NCI-H2196 treated with DMSO at 0.1 percent for 48 hours (cell line): ENCODE measurements around the gene CYLD.

Experiments
- DNase-seq: peaks from one replicate; lab custom pipeline; 2025; ENCODE audit not compliant: unreplicated experiment; lab: John Stamatoyannopoulos, UW

Gene CYLD

DNA sequence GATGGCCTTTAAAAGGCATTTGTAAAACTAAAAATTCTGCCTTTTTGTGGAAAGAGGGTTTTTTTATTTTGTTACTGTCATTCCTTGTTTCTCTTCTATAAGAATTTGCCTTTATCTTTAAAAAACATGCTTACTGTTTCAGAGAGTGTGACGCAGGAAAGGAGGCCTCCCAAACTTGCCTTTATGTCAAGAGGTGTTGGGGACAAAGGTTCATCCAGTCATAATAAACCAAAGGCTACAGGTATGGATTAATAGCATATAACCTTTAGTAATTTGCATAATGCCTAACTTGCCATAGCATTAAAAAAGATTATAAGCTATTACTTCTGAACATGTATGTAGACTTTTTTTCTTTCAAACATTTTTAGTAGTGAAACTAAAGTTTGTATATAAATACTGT, 34.2 kb downstream of the CYLD start:
- no peak for DNase-seq

DNA sequence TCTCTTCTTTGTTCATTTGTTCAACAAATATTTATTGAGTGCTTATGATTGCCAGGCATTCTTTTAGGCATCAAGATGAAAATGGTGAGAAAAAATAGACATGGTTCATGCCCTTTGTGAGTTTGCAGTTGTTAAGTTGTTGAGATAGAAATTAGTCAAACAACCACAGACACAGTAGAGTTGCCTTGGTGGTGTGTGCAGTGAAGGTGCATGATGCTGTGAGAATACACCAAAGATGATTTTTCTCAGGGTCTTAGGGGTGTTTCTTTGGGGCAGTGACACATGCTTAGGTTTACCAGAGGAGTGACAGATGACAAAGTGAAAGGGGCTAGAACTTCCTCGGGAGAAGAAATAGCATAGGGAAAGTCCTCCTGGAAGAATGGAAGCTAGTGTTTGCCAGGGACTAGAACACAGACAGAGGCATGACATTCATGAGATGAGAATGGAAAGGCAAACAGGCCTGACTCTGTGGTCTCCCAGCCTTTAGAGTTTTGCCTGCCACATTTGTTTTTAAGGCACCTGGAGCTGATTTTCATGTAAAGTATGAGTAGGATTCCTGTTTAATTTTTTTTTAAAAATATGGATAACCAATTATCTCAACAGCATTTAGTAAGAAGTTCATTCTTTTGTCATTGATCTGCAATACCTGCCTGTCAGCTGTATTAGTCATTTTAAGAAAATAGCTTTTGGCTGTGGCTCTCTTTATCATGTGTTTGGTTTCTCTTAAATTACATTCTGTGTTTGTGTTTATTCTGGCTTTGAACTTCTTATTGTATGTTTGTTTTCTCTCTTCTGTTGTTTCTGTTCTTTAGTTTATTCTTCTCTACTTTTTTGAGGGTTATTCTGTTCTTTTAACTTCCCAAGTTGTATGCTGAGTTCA, 36.6 kb downstream of the CYLD start:
- no peak for DNase-seq

DNA sequence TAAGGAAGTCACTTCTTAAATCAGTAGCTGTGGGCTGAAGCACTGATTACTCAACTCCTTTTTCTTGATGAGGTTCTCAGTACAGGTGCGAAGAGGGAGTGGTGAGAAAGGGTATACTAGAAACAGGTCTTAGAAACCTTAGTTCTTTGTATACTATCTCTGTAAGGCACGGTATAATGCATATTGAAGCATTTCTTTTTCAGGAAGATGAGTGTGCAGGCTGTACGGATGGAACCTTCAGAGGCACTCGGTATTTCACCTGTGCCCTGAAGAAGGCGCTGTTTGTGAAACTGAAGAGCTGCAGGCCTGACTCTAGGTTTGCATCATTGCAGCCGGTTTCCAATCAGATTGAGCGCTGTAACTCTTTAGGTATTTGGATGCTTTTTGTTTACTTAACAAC, 39.2 kb downstream of the CYLD start:
- DNase-seq: no peak

DNA sequence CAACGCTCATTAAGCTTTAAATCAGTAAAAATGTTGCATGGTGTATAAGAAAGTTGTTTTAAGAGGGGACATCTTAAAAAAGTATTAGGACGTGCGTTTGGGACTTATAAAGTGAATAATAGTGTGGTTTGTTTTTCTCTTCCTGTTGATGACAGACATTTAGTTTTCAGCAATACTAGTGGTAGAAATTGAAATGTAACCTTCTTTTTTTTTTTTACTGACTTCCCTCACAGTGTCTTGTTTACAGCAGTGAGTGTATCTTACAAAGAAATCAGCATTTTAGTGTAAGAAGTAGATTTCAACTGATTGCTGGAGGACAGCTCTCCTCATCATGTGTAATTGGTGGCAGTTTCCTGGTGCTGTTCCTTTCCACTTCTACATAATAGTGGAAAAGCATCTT, 39.6 kb downstream of the CYLD start:
- no peak for DNase-seq

DNA sequence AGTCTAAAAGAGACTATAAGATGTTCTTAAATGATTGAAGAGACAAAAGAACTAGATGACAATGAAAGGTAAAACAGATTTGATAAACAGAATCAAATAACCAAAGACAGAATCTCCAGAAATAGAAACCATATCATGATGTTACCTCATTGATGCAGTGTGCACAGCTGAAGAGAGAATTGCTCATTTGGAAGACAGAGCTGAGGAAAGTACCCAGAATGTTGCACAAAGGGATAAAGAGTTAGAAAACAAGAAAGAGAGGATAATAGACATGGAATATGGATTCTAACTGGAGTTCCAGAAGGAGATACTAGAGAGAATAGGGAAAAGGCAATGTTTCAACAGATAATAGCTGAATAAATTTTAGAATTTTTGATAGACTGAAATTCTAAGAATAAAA, 47.9 kb downstream of the CYLD start:
- DNase-seq: no peak

DNA sequence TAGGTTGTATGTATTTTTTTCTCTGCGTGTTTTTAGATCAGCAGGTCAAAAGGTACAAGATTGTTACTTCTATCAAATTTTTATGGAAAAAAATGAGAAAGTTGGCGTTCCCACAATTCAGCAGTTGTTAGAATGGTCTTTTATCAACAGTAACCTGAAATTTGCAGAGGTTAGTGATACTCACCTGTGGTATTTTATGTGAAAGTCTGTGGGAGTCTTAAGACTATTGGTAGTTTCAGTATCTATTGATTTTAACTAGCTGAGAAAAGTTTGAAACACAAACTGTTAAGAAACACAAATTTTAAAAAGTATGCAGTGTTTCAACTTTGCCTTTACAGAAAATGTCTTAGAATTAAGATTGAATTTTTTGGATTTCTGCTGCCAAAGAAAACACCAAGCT, 49.6 kb downstream of the CYLD start:
- no peak for DNase-seq

DNA sequence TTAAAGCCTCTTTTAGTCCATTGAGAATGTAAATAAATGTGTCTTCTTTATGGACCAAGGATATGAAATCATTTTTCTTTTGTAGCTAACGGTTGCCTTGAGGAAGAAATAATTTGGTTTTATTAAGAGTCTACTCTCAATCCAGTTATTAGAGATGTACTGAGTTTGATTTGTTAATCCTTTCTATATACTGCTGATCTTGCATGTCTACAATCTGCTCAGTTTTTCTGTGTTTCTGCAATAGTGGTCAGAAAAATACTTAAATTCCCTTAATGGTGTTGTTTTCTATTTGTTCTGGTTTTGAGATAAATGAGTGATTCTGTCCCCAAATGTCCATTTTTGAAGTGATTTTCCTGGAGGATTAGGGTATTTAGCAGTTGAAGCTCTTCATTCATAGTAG, 54.9 kb downstream of the CYLD start:
- no peak for DNase-seq

DNA sequence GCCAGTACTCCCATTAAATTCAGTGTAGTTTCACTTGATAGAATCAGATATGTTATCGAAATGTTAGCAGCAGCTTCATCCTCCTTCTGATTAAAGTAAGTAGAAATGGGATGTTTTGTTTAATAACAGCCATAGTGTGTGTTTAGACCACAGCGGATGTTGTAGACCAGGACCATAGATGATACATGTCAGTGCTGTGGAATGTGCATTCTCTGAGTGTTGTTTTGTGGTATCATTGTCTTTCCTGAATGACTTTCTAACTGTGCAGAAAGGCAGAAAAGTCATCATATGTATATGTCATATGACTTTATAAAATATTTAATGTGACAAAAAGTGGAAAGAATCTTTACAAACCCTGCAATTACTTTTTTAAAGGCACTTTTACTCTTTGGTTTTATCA, 55.6 kb downstream of the CYLD start:
- no peak for DNase-seq

DNA sequence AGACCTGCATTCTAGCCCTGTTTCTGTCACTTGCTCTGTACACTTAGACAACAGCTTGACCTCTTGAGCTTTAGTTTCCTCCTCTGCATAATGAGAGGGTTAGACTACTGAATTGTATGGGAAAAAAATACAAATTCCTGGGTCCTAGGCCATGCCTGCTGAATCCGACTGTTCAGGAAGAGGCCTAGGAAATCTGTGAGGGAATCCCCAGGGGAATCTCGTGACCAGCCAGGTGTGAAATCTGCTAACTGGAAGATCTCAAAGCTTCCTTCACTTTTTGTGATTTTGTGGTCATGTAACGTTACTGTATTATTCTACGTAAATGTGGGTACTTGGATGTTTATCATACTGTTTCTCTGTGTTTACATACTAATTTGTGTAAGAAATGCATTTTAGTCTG, 58.2 kb downstream of the CYLD start:
- DNase-seq: no peak

DNA sequence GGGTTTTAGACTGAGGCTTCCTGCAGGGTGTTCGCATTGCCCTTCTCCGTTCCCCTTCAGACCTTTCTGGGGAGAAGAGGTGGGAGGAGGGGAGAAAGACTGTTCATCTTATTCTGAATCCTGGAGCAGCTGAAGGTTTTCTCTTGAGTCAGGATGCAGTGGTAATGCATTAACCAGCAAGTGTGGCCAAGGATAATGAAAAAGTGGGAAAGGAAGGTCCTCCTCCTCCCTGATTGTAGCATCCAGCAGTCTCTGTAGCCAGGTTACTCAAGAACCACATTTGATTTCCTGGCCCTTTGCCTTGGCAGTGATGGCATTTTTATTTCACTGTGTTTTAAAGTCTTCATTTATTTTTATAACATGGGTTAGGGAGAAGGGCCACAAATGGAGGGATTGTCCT, 59.1 kb downstream of the CYLD start:
- no peak for DNase-seq

DNA sequence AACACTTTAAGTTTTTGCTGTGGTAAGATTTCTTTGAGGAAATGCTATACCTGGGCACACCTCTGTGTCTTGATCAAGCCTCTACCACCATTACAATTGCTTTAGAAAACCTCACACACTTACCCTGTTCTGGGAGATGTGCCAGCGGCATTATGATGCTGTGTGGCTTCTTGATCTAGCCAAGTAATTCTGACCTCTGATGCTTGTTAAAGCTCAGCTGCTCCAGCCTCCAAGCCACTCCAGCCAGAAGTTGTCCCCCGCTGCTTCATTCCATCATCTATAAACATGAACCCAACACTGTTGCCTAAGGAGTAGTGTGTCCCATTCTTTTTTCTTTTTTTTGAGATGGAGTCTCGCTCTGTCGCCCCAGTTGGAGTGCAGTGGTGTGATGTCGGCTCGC, 60.1 kb downstream of the CYLD start:
- no peak for DNase-seq

DNA sequence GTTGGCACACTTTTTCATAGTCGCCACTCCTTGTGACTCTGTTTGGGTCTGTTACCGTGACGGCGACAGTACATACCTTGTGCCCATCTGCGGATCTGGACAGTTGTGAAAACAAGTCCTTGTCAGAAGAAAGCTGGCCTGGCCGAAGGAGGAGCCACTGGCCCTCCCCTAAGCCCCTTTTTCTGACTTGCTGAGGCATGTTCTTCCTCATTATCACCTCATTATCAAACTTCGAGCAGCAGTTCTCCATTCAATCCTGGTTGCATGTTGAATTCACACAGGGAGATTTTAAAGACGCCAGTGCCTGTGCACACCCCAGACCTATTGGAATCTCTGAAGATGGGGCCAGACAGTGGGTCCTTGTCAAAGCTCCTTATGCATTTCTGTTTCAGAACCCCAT, 61.1 kb downstream of the CYLD start:
- DNase-seq: no peak

DNA sequence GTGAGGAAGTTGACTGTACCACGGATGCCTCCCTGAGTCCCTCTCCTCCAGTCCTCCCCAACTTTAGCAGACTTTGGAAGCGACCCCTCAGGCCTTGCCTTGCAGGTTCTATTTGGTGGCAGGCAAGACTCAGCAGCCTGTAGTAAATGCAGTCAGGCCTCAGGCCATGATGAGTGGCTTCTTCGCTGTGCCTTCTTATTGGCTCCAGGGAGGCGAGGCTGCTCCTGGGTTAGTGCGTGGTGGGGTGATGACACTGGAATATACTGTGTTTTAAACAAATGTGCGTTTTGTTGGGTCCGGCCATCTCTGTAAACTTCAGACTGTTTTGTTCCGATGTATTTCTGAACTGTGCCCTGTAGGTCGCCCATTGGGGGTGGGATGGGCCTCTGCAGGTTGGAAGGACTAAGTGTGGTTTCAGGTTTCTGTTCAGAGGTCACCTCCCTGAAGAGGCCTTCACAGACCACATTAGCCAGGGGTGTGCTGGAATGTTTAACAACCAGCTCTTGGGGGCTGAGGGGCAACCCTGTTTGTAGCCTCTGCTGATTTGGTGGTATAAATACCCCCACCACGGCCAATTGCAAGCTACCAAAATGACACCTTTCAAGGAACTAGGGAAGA, 62.5 kb downstream of the CYLD start:
- DNase-seq: no peak

DNA sequence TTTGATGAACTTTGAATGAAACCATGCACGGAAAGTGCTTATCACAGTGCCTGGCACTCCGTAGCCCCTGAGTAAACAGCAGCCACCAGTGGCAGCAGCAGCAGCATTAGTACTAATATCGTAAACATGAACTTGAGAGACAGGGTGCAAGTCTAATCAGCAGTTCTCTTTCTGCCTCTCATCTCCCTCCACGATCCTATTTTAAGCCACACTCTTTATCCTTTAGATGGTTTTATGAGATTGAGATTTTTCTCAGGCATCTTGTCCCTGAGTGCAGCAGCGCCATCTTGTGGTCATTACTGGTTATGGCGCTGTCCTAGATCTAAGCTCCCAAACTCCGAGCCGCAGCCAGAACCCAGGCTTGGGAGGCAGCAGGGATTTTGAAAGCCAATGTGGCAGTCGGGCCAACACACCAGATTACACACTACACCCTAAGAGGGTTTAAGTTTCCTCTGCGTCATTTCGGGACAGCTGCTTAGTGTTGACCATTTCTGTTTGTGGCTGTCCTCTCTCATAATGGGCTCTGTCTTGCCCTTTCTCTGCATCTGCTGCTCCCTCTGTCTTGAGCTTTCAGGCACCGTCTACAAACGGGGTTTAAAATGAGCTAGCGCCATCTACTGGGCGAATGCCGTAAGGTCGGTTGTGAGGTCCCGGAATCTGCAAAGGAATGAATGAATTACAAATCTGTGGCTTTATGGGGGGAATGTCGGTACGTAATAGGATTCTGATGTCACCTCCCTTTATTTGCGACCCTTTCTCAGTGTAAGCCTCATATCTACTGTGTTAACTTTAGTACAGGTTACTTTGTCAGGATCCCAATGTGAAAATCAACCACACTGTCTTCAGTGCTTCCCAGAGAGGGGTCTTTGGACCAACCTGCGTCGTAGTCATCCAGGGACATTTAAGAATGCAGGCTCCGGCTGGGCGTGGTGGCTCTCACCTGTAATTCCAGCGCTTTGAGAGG, 64.5 kb downstream of the CYLD start:
- peak; percentile 56 for DNase-seq

DNA sequence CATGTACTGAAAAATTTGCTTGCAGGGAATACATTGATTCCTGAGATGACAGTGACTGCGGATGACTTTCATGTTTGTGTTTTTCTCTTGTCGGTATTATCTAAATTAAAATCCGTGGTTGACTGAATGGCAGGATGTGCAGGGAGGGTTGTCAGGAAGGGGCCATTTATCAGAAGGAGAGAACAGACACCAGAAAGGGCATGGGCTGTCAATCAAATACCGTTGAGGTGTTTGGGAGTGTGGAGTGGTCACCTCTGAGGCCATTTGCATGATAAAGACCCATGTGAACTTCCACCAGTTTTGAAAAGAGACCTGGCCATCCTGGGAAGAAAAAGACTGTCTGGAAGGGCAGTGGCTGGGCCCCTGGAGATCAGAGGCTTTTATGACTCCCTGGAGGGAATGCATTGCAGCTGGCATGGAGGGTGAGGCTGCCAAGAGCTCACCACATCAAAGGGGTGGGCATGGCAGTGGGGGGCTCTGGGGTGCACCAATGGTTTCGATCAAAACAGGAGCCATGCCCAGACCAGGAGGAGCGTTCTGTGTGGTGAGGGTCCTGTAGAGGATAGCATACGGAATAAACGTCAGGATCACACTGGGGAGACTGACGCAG, 67.1 kb downstream of the CYLD start:
- no peak for DNase-seq

DNA sequence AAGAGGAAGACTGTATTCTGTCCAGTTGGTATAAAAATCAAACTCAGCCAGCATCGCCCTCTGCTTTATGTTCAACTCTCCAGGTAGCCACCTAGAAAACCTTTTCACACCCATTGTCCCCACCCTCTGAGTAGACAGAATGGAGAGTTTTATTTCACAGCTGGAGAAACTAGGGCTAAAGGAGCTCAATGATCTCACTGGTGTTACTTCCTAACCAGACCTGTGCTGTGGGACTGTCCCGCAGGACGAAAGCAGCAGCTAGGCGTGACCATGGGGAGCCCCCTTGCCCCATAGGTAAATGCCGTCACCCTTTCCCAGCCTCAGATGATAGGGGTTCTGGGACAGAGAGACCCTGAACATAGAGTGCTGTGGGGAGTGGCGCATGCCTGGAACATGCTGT, 67.7 kb downstream of the CYLD start:
- no peak for DNase-seq

DNA sequence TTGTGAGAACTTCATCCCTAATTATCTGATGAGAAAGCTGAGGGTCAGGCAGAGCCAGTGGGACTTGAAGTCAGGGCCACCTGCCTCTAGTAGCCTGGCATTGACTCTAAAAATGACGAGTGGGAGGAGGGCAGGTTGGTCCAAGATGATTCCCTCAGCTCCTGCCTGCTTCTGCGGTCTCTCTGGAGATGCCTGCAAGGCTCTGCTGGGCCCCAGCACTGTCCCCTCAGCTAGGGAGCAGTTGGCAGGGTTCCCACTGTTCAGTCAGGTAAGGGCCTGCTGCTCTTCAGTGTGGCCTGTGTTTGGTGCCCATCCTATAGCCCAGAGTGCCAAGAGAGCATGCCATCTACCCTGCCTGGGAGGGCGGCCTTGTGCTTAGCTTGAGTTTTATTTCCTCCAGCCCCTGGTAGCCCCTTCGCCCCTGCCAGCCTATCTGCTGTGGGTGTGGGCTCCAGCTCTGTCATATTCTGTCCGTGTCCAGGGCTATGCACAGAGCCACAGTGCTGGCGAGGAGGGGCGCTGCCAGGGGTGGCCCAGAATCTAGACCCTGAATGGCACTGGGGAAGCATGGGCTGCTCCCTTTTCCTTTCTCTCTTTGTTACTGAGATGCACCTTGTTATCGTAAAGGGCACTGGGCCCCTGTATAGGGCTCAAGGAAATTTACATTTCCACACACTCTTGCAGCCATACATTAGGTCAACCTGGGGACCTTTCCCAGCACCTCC, 68.5 kb downstream of the CYLD start:
- DNase-seq: no peak

DNA sequence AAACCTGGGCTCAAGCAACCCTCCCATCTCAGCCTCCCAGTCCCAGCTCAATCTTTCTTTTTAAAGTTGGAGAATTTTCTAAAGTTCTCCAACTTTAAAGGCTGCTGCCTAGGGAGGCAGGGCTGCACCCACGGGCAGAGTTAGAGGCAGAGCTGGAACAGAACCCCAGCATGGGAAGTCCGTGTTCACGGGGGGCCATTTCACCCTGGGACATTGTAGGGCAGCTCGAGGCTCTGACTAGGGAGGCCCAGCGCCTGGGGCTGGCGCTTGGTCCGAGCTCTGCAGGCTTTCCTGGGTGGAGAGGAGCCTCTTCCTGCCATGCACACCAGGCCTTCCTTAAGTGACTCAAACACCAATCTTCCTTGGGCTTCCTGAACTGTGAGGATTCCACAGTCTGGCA, 70.2 kb downstream of the CYLD start:
- no peak for DNase-seq

DNA sequence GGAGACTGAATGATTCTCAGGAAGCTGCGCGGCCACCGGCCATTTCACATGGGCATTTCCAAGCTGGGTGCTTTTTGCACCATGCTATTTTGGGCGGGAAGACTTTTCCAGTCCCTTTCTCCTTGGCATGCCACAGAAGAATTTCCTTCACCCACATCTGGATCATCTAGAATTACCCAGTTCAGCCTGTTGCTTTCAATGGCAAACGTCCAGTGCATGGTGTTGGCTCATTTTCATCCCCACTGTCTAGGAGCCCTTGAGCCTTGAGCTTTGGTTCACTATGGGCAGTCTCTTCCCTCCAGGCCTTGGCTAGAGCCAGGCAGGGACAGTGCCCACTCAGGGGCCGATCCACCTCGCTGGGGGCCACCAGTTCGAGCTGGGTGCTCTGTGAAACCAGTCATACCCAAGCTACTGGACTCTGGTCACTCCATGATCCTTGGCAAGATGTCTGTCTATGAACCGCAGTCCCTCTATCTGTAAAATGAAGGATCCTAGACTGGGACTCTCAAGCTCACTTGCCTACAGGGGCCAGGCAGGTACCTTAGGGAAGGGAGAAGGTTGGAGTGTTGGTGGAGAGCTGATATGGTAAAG, 71.1 kb downstream of the CYLD start:
- no peak for DNase-seq

DNA sequence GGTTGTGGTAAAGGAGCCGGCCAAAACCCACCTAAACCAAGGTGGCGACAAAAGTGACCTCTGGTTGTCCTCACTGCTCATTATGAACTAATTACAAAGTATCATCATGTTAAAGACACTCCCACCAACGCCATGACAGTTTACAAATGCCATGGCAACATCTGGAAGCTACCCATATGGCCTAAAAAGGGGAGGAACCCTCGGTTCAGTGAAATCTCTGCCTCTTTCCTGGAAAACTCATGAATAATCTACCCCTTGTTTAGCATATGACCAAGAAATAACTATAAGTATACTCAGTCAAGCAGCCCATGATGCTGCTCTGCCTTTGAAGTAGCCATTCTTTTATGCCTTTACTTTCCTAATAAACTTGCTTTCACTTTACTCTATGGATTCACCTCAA, 72.2 kb downstream of the CYLD start:
- DNase-seq: no peak
